CD14-positive monocyte (primary cell): ENCODE results near the gene GABBR2. TPM values are rescaled to one million over a fixed set of nuclear protein-coding genes. Genes with fewer than 3 reads are reported as not detected.

ENCODE experiments used
- DNase-seq, 3 donors: peaks; one replicate each; pipeline ENCODE4 v3.0.0-alpha.2; 2011 to 2022
- H2AFZ ChIP-seq: 2 replicates; pipeline ENCODE4 v1.6.0; 2012; ENCODE audit warnings: mild to moderate bottlenecking, low read depth, low read length, inconsistent platforms; ENCODE audit not compliant: insufficient read depth, poor library complexity, severe bottlenecking
- H3K27ac ChIP-seq, 2 donors: 1 replicate in 1 of 2; 2 replicates in 1 of 2; pipeline ENCODE4 v1.5.1; 2012 to 2013; ENCODE audit warnings: low read length in 2 of 2, control low read depth in 1 of 2, inconsistent platforms in 1 of 2, low read depth in 1 of 2, mild to moderate bottlenecking in 1 of 2
- H3K27me3 ChIP-seq, 2 donors: one replicate each; pipeline versions ENCODE4 v1.6.0 to v1.6.1; 2011 to 2013; ENCODE audit warnings: low read length in 2 of 2; ENCODE audit not compliant: control insufficient read depth in 2 of 2, insufficient read depth in 2 of 2
- H3K36me3 ChIP-seq, 2 donors: replicated peaks in 1 of 2; 1 replicate in 1 of 2; 2 replicates in 1 of 2; pipeline versions ENCODE4 v1.5.1 to v1.6.1; 2012 to 2013; ENCODE audit warnings: low read length in 2 of 2, control low read depth in 1 of 2, inconsistent platforms in 1 of 2, mild to moderate bottlenecking in 1 of 2; ENCODE audit not compliant: insufficient read depth in 2 of 2, control insufficient read depth in 1 of 2
- H3K4me1 ChIP-seq, 2 donors: 1 replicate in 1 of 2; 2 replicates in 1 of 2; pipeline versions ENCODE4 v1.5.1 to v1.6.1; 2012 to 2013; ENCODE audit warnings: low read length in 2 of 2, control low read depth in 1 of 2, inconsistent platforms in 1 of 2, mild to moderate bottlenecking in 1 of 2, moderate library complexity in 1 of 2; ENCODE audit not compliant: insufficient read depth in 2 of 2, control insufficient read depth in 1 of 2
- H3K4me2 ChIP-seq: replicated peaks from 2 replicates; pipeline ENCODE3; 2012; ENCODE audit warnings: low read length, moderate library complexity, mild to moderate bottlenecking; ENCODE audit not compliant: poor library complexity, severe bottlenecking; ENCODE audit errors: extremely low read depth
- H3K4me3 ChIP-seq, 3 experiments: fragments of 200-600 bp in 1 of 3; sonication (generic) in 1 of 3; replicated peaks in 1 of 3; 1 replicate in 2 of 3; 2 replicates in 1 of 3; pipeline ENCODE4 v1.5.1; 2011 to 2013; ENCODE audit warnings: low read length in 3 of 3, mild to moderate bottlenecking in 3 of 3, control low read depth in 2 of 3, low read depth in 2 of 3, inconsistent platforms in 1 of 3, moderate library complexity in 1 of 3
- H3K79me2 ChIP-seq: 2 replicates; pipeline ENCODE4 v1.6.0; 2012; ENCODE audit warnings: mild to moderate bottlenecking, control low read depth, inconsistent platforms, low read length, moderate library complexity; ENCODE audit not compliant: insufficient read depth
- H3K9ac ChIP-seq: 2 replicates; pipeline ENCODE4 v1.6.0; 2017; ENCODE audit warnings: low read length, mild to moderate bottlenecking; ENCODE audit not compliant: insufficient read depth, poor library complexity, severe bottlenecking
- H3K9me3 ChIP-seq, 2 donors: replicated peaks in 1 of 2; 1 replicate in 1 of 2; 2 replicates in 1 of 2; pipeline versions ENCODE4 v1.5.1 to v1.6.1; 2012 to 2013; ENCODE audit warnings: low read length in 2 of 2, control low read depth in 1 of 2; ENCODE audit not compliant: control insufficient read depth in 1 of 2, insufficient read depth in 1 of 2
- H4K20me1 ChIP-seq: 2 replicates; pipeline ENCODE4 v1.6.0; 2012; ENCODE audit warnings: mild to moderate bottlenecking, low read length, control low read depth, moderate library complexity; ENCODE audit not compliant: insufficient read depth
- H3K27ac Mint-ChIP-seq, 7 donors: one replicate each; pipeline ENCODE4 v1.8.0; 2020; ENCODE audit warnings: mild to moderate bottlenecking in 7 of 7, mixed read lengths in 7 of 7, moderate library complexity in 6 of 7, inconsistent platforms in 2 of 7
- H3K27me3 Mint-ChIP-seq, 3 donors: one replicate each; pipeline ENCODE4 v1.8.0; 2021 to 2022; ENCODE audit warnings: low read depth in 3 of 3, mild to moderate bottlenecking in 3 of 3, mixed read lengths in 3 of 3, moderate library complexity in 3 of 3, inconsistent platforms in 1 of 3
- H3K36me3 Mint-ChIP-seq, 2 donors: one replicate each; pipeline ENCODE4 v1.8.0; 2020; ENCODE audit warnings: mixed read lengths in 2 of 2, inconsistent platforms in 1 of 2, mild to moderate bottlenecking in 1 of 2
- H3K4me1 Mint-ChIP-seq: one replicate; pipeline ENCODE4 v1.8.0; 2020; ENCODE audit warnings: mild to moderate bottlenecking, mixed read lengths
- H3K4me3 Mint-ChIP-seq, 2 donors: one replicate each; pipeline ENCODE4 v1.8.0; 2020; ENCODE audit warnings: mild to moderate bottlenecking in 2 of 2, mixed read lengths in 2 of 2, moderate library complexity in 1 of 2
- H3K9me3 Mint-ChIP-seq, 7 donors: one replicate each; pipeline ENCODE4 v1.8.0; 2020 to 2022; ENCODE audit warnings: mixed read lengths in 7 of 7, mild to moderate bottlenecking in 6 of 7, moderate library complexity in 6 of 7, inconsistent platforms in 2 of 7
- WGBS: methylation state at CpG from one replicate; pipeline ENCODE4 v1.1.5; 2013; ENCODE audit warnings: missing lambda C conversion rate; ENCODE audit not compliant: insufficient coverage; 5-methylcytosine and 5-hydroxymethylcytosine counted together
- intact Hi-C, 2 donors: fragments of 100-400 bp; cut with micrococcal nuclease; formaldehyde crosslinking; loops; one replicate each; pipeline versions ENCODE4 v1.15.0 to v1.15.1; 2023
- polyA plus RNA-seq, 3 donors: library from polyadenylated mRNA; depleted of rRNA in 1 of 3; unstranded in 2 of 3; stranded (reverse) in 1 of 3; fragments of 300-500 nt in 2 of 3; fragments of >200 nt in 1 of 3; fragmentation: Illumina TruSeq in 2 of 3; gene quantifications; 1 replicate in 2 of 3; 2 replicates in 1 of 3; pipeline ENCODE4 v1.2.3, GENCODE V29; 2012 to 2021
- TF ChIP-seq, protein P1 (sequence below): fragments of 200-600 bp; IDR thresholded peaks from one replicate; pipeline ENCODE4 v1.8.0; 2022; ENCODE audit warnings: antibody characterized with exemption, mild to moderate bottlenecking

The GABBR2 gene
- polyA plus RNA-seq, 3 donors = not detected

DNA sequence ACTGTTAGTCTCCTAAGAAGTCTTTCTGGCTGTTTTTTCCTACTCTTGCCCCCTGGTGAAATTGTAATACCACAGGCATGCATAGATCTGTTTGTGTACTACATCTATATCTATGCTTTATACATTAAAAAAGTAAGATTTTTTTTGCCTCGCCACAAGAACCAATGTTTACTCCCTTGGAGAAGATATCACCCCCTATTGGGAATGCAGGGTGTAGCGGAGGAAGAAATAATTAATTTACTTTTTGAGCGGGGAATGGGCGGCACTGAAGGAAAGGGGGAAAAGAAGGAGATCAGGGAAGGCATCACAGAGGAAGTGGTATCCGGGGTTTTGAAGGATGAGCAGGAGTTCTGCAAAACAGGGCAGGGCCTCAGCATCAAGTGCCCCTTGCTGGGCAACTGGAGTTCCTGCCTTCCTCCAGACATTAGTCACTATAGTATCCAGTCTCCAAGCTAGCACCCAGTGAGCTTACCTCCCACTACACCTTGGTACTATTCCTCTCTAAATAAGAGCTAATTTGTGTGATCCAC, 134.9 kb downstream of the GABBR2 start:
- no peak overlapping the region for H3K27ac Mint-ChIP-seq
- Histone ChIP-seq H3K4me1 (peaks cover 15 to 20% of the 10 kb centered on the region in 2 donors), H3K79me2 (no peaks in the 10 kb centered on the region), H3K27ac (no peak overlapping the region), H3K9ac (no peak overlapping the region), H4K20me1 (no peaks in the 10 kb centered on the region), H3K27me3 (peaks cover 4 to 18% of the 10 kb centered on the region in 2 donors), H3K36me3 (no peaks in the 10 kb centered on the region), H3K4me3 (no peak overlapping the region), H3K4me2 (no peak overlapping the region), H3K9me3 (no peaks in the 10 kb centered on the region), H2AFZ (no peak overlapping the region)
- intact Hi-C loops = no loop called here
- TF ChIP-seq, protein P1, sequence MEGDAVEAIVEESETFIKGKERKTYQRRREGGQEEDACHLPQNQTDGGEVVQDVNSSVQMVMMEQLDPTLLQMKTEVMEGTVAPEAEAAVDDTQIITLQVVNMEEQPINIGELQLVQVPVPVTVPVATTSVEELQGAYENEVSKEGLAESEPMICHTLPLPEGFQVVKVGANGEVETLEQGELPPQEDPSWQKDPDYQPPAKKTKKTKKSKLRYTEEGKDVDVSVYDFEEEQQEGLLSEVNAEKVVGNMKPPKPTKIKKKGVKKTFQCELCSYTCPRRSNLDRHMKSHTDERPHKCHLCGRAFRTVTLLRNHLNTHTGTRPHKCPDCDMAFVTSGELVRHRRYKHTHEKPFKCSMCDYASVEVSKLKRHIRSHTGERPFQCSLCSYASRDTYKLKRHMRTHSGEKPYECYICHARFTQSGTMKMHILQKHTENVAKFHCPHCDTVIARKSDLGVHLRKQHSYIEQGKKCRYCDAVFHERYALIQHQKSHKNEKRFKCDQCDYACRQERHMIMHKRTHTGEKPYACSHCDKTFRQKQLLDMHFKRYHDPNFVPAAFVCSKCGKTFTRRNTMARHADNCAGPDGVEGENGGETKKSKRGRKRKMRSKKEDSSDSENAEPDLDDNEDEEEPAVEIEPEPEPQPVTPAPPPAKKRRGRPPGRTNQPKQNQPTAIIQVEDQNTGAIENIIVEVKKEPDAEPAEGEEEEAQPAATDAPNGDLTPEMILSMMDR = no peak
- 90% methylated on average over 2 of the region's 5 CpGs for WGBS
- no peaks in the 10 kb centered on the region for H3K36me3 Mint-ChIP-seq
- peaks cover 20% of the 10 kb centered on the region for H3K4me1 Mint-ChIP-seq
- peaks cover 34 to 63% (median 36%) of the 10 kb centered on the region in 3 donors for H3K27me3 Mint-ChIP-seq
- peaks cover 0 to 6% (median 4%) of the 10 kb centered on the region in 7 donors for H3K9me3 Mint-ChIP-seq
- DNase-seq = no peak
- no peak overlapping the region for H3K4me3 Mint-ChIP-seq

DNA sequence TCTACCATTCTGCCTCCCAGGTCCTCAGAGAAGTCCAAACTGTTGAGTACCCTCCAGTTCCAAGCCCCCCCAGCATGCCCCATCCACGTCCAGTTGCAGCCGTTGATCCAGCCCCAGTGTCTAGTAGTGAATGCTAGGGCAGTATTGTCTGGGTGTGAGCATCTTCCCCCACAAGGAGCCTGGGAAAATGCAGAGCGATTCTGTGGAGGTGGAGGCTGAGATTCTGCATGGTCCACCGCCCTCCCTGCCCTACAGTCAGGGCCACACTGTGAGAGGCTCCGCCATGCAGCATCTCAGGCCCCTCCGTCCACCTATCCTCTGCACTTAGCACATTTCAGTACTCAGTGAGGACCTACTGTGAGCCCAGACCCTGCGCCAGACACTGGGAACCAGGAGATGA, 135.9 kb downstream of the GABBR2 start:
- H3K36me3 ChIP-seq = no peaks in the 10 kb centered on the region
- H3K9ac ChIP-seq = no peak overlapping the region
- no peak overlapping the region for H2AFZ ChIP-seq
- H3K27ac ChIP-seq = no peak overlapping the region
- no peak overlapping the region for H3K4me2 ChIP-seq
- no peaks in the 10 kb centered on the region for H3K9me3 ChIP-seq
- no CpG with 5 or more reads among the region's 7 CpGs for WGBS
- peaks cover 20% of the 10 kb centered on the region for H3K4me1 Mint-ChIP-seq
- H3K4me1 ChIP-seq = peaks cover 15 to 20% of the 10 kb centered on the region in 2 donors
- DNase-seq = no peak
- no peak overlapping the region for H3K4me3 ChIP-seq
- TF ChIP-seq, protein P1 = no peak
- intact Hi-C loops = no loop called here
- no peaks in the 10 kb centered on the region for H4K20me1 ChIP-seq
- H3K27me3 Mint-ChIP-seq = peaks cover 30 to 56% (median 35%) of the 10 kb centered on the region in 3 donors
- H3K27ac Mint-ChIP-seq = no peak overlapping the region
- H3K27me3 ChIP-seq = peaks cover 4 to 18% of the 10 kb centered on the region in 2 donors
- H3K9me3 Mint-ChIP-seq = peaks cover 0 to 6% (median 4%) of the 10 kb centered on the region in 7 donors
- H3K4me3 Mint-ChIP-seq = peak overlapping the region in 1 of 2 donors; percentile 54
- H3K36me3 Mint-ChIP-seq = no peaks in the 10 kb centered on the region
- no peaks in the 10 kb centered on the region for H3K79me2 ChIP-seq
